Measurements from ENCODE around the gene APOL3. TPM values are rescaled to one million over a fixed set of nuclear protein-coding genes. Genes with fewer than 3 reads are reported as not detected.
A peak's percentile ranks its signal among the peaks of the same experiment; 100 is the strongest.

APOL3 gene
- total and polyA plus RNA-seq, 12 donors = 8.9 to 123 (median 29.0) TPM

- Histone ChIP-seq H3K27ac (peak overlapping the region in 1 of 5 donors; percentile 6), H3K9me3 (replicated peaks in 1 of 3) (no peaks in the 10 kb centered on the region), H3K27me3 (no peaks in the 10 kb centered on the region), H3K4me1 (replicated peaks in 1 of 2) (peaks cover 22 to 31% of the 10 kb centered on the region in 2 donors), H3K4me3 (no peak overlapping the region), H3K36me3 (replicated peaks in 1 of 2) (peaks cover 0 to 25% of the 10 kb centered on the region in 2 donors)
- no peak for TF ChIP-seq CTCF (IDR thresholded peaks at IDR 0.05)
- no peak for TF ChIP-seq POLR2A (IDR thresholded peaks at IDR 0.05)
- no peak for DNase-seq
- intact Hi-C loops (cut with DNase I) = loop anchor here (2.0 to 5.0 kb wide), 2 partner anchors 30 to 35 kb away; no protein-coding TSS in a partner anchor
- 74 to 90% (median 83%) methylated on average over 5 to 8 of the region's 8 CpGs for WGBS, 4 donors
These were observed 13.3 kb downstream of the APOL3 start for GRCh38 chr22:36147196-36147791.

GRCh38 chr22:36145881-36146280 is 14.7 kb downstream of the APOL3 start:
- no peak for TF ChIP-seq POLR2A (IDR thresholded peaks at IDR 0.05)
- no peak for TF ChIP-seq CTCF (IDR thresholded peaks at IDR 0.05)
- H3K36me3 ChIP-seq (replicated peaks in 1 of 2) = peaks cover 0 to 35% of the 10 kb centered on the region in 2 donors

DNA sequence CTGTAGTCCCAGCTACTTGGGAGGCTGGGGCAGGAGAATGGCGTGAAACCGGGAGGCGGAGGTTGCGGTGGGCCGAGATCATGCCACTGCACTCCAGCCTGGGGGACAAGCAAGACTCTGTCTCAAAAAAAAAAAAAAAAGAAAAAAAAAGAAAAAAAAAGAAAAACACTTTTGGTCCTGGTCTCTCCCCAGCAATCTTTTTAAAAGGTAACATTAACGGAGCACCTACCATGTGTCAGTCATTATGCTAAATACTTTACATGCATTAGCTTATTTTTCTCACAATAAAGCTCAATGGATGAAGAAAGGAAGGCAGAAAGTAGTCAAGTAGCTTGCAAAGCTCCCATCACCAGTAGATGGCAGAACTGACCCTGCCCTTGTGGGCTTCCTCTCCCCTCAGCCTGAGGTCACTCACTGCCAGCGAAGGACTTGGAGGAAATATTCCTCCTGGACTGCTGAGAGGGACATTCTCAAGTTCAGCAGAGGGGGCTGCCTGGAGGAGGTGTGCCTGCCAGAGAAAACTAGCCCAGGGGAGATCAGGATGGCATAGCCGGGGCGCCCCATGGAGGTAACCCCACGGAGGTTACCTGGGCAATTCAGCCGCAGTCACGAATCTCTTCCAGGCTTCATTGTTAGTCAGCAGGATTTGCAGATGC is 15.5 kb downstream of the APOL3 start:
- 47 to 49% (median 48%) methylated on average over 9 to 12 of the region's 12 CpGs for WGBS, 4 donors
- Histone ChIP-seq H3K27me3 (no peaks in the 10 kb centered on the region), H3K9me3 (replicated peaks in 1 of 3) (no peaks in the 10 kb centered on the region), H3K4me3 (no peak overlapping the region), H3K36me3 (replicated peaks in 1 of 2) (peaks cover 0 to 35% of the 10 kb centered on the region in 2 donors), H3K27ac (peak overlapping the region in 1 of 5 donors; percentile 15), H3K4me1 (replicated peaks in 1 of 2) (peaks cover 5 to 10% of the 10 kb centered on the region in 2 donors)
- intact Hi-C loops (cut with DNase I) = loop anchor here in 1 of 2 donors (5.0 kb wide), 1 partner anchor 37 kb away; no protein-coding TSS in a partner anchor
- TF ChIP-seq POLR2A (IDR thresholded peaks at IDR 0.05) = no peak
- TF ChIP-seq CTCF (IDR thresholded peaks at IDR 0.05) = peak; percentile 81 to 94 (median 88)
- peak; percentile 68 to 91 (median 81) for DNase-seq

More at GRCh38 chr22:36145881-36146280, 14.7 kb downstream of the APOL3 start:
- intact Hi-C loops (cut with DNase I) = loop anchor here (2.0 to 5.0 kb wide), 2 partner anchors 31 to 36 kb away; no protein-coding TSS in a partner anchor
- H3K4me3 ChIP-seq = no peak overlapping the region
- peak in 4 of 7 donors; percentile 35 to 66 (median 40) for DNase-seq
- WGBS, 4 donors = 40 to 63% (median 51%) methylated on average over 3 to 4 of the region's 4 CpGs
- no peaks in the 10 kb centered on the region for H3K9me3 ChIP-seq (replicated peaks in 1 of 3)
- peak overlapping the region in 1 of 5 donors; percentile 15 for H3K27ac ChIP-seq
- H3K27me3 ChIP-seq = no peaks in the 10 kb centered on the region
- peaks cover 12 to 19% of the 10 kb centered on the region in 2 donors for H3K4me1 ChIP-seq (replicated peaks in 1 of 2)

DNA sequence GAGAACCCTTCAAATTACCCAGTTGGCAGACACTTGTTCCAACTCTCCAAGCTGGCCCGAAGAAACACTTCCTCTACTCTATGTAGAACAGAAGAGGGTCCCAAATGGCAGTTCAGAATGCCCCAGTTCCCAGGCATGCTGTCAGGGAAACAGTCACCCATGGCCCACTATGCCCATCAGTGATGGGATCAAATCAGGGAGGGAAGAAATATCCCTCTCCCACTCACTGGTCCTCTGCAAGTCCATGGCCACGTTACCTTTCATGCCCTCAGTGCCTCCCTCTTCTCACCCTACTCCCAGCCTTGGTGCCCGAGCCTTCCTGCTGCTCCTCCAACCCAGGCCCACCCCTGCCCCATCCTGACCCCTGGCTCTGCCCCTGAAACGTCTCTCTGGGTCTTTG is 16.6 kb downstream of the APOL3 start:
- 72 to 84% (median 80%) methylated on average over 4 of the region's 4 CpGs for WGBS, 4 donors
- H3K4me3 ChIP-seq = no peak overlapping the region
- H3K36me3 ChIP-seq (replicated peaks in 1 of 2) = peaks cover 0 to 35% of the 10 kb centered on the region in 2 donors
- no peak overlapping the region for H3K27ac ChIP-seq
- H3K27me3 ChIP-seq = no peaks in the 10 kb centered on the region
- DNase-seq = no peak
- no peak for TF ChIP-seq CTCF (IDR thresholded peaks at IDR 0.05)
- no peak for TF ChIP-seq POLR2A (IDR thresholded peaks at IDR 0.05)
- intact Hi-C loops (cut with DNase I) = no loop called here
- H3K4me1 ChIP-seq (replicated peaks in 1 of 2) = peaks cover 5% of the 10 kb centered on the region in 2 donors
- no peaks in the 10 kb centered on the region for H3K9me3 ChIP-seq (replicated peaks in 1 of 3)

All from adrenal gland (tissue), 12 donors.